PFSK-1 (cell line): ENCODE results near the gene HNRNPF.

Experiments used
- FOXP2 ChIP-seq: optimal IDR thresholded peaks from 2 replicates; pipeline ENCODE3; 2011; ENCODE audit warnings: borderline replicate concordance, control low read depth, inconsistent platforms; ENCODE audit not compliant: insufficient read depth; ENCODE audit errors: extremely low read length, extremely low read depth
- POLR2AphosphoS5 ChIP-seq: IDR thresholded peaks from 2 replicates; pipeline ENCODE4 v1.6.1; 2012; ENCODE audit warnings: low read depth, mild to moderate bottlenecking, control low read depth, low read length, moderate library complexity
- SIN3A ChIP-seq: IDR thresholded peaks from 2 replicates; pipeline ENCODE4 v1.6.1; 2012; ENCODE audit warnings: mild to moderate bottlenecking, low read length, moderate library complexity, borderline replicate concordance; ENCODE audit not compliant: insufficient read depth
- TAF1 ChIP-seq: IDR thresholded peaks from 2 replicates; pipeline ENCODE4 v1.6.1; 2012; ENCODE audit warnings: low read length, control low read depth, borderline replicate concordance; ENCODE audit not compliant: insufficient read depth
- TF ChIP-seq, protein P1 (sequence below), 2 experiments: IDR thresholded peaks; 2 replicates each; pipeline versions ENCODE4 v1.6.1 to v1.8.0; 2011 to 2012; ENCODE audit warnings: low read depth in 2 of 2, low read length in 2 of 2, control low read depth in 1 of 2, inconsistent platforms in 1 of 2, mild to moderate bottlenecking in 1 of 2, moderate library complexity in 1 of 2; ENCODE audit not compliant: insufficient read depth in 1 of 2

DNA sequence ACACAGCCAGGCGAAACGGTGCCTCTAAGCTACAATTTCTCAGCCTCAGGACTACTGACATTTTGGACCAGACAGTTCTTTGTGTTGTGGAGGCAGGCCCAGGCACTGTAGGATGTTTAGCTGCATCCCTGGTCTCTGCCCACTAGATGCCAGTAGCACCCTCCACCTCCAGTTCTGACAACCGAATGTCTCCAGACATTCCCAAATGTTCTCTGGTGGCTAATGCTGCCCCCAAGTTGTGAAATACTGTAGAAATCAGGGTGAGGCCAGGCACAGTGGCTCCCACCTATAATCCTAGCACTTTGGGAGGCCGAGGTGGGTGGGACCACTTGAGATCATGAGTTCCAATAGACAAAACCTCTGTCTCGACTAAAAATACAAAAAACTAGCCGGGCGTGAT is 18.2 kb downstream of the HNRNPF start:
- no peak for TF ChIP-seq POLR2AphosphoS5
- no peak for TF ChIP-seq SIN3A
- TF ChIP-seq, protein P1, sequence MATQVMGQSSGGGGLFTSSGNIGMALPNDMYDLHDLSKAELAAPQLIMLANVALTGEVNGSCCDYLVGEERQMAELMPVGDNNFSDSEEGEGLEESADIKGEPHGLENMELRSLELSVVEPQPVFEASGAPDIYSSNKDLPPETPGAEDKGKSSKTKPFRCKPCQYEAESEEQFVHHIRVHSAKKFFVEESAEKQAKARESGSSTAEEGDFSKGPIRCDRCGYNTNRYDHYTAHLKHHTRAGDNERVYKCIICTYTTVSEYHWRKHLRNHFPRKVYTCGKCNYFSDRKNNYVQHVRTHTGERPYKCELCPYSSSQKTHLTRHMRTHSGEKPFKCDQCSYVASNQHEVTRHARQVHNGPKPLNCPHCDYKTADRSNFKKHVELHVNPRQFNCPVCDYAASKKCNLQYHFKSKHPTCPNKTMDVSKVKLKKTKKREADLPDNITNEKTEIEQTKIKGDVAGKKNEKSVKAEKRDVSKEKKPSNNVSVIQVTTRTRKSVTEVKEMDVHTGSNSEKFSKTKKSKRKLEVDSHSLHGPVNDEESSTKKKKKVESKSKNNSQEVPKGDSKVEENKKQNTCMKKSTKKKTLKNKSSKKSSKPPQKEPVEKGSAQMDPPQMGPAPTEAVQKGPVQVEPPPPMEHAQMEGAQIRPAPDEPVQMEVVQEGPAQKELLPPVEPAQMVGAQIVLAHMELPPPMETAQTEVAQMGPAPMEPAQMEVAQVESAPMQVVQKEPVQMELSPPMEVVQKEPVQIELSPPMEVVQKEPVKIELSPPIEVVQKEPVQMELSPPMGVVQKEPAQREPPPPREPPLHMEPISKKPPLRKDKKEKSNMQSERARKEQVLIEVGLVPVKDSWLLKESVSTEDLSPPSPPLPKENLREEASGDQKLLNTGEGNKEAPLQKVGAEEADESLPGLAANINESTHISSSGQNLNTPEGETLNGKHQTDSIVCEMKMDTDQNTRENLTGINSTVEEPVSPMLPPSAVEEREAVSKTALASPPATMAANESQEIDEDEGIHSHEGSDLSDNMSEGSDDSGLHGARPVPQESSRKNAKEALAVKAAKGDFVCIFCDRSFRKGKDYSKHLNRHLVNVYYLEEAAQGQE (IDR thresholded peaks at IDR 0.05; ENCODE audit: insufficient read depth in 1 of 2, low read depth in 2 of 2, low read length in 2 of 2): no peak
- no peak for TF ChIP-seq TAF1
- no peak for TF ChIP-seq FOXP2
